OCI-LY1 (cell line): ENCODE results near the gene NUTM1.

Experiments
- H2AFZ ChIP-seq: fragments of 200-600 bp; sonication (generic), shearing (Covaris generic); 2 replicates; pipeline ENCODE4 v1.6.0; 2014; ENCODE audit warnings: antibody characterized with exemption, mild to moderate bottlenecking, low read length
- H3F3A ChIP-seq: fragments of 200-600 bp; sonication (generic), shearing (Covaris generic); 2 replicates; pipeline ENCODE4 v1.6.0; 2014; ENCODE audit warnings: mild to moderate bottlenecking, antibody characterized with exemption, low read length, moderate library complexity; ENCODE audit not compliant: insufficient read depth
- H3K27ac ChIP-seq: fragments of 200-600 bp; sonication (generic); 2 replicates; pipeline ENCODE4 v1.5.1; 2014; ENCODE audit warnings: low read length, mixed run types, mild to moderate bottlenecking, low read depth; ENCODE audit not compliant: poor library complexity, severe bottlenecking
- H3K27me3 ChIP-seq: fragments of 200-600 bp; sonication (generic); 2 replicates; pipeline ENCODE4 v1.6.0; 2014; ENCODE audit warnings: antibody characterized with exemption, mild to moderate bottlenecking, low read length, moderate library complexity; ENCODE audit not compliant: insufficient read depth
- H3K36me3 ChIP-seq: fragments of 200-600 bp; sonication (generic); 2 replicates; pipeline ENCODE4 v1.6.1; 2014; ENCODE audit warnings: mild to moderate bottlenecking, antibody characterized with exemption, low read length, moderate library complexity, mixed read lengths; ENCODE audit not compliant: insufficient read depth
- H3K4me1 ChIP-seq: fragments of 200-600 bp; sonication (generic); 2 replicates; pipeline ENCODE4 v1.5.1; 2014; ENCODE audit warnings: mild to moderate bottlenecking, low read length, moderate library complexity; ENCODE audit not compliant: insufficient read depth, severe bottlenecking
- H3K4me2 ChIP-seq: fragments of 200-600 bp; sonication (generic), shearing (Covaris generic); 2 replicates; pipeline ENCODE4 v1.6.1; 2014; ENCODE audit warnings: low read length
- H3K4me3 ChIP-seq: fragments of 200-600 bp; sonication (generic); 2 replicates; pipeline ENCODE4 v1.5.1; 2014; ENCODE audit warnings: low read length, low read depth, mild to moderate bottlenecking, mixed read lengths; ENCODE audit not compliant: poor library complexity, severe bottlenecking
- H3K79me2 ChIP-seq: fragments of 200-600 bp; shearing (Covaris generic); 2 replicates; pipeline ENCODE4 v1.6.1; 2016; ENCODE audit warnings: mixed run types, low read length, mixed read lengths; ENCODE audit not compliant: insufficient read depth
- H3K9ac ChIP-seq: fragments of 200-600 bp; sonication (generic), shearing (Covaris generic); 2 replicates; pipeline ENCODE4 v1.6.1; 2014; ENCODE audit warnings: mild to moderate bottlenecking, low read length, mixed read lengths
- H3K9me2 ChIP-seq: fragments of 200-600 bp; sonication (generic), shearing (Covaris generic); 2 replicates; pipeline ENCODE4 v1.6.1; 2014; ENCODE audit warnings: low read depth, mild to moderate bottlenecking, low read length, mixed read lengths
- H3K9me3 ChIP-seq: fragments of 200-600 bp; shearing (Covaris generic); 2 replicates; pipeline ENCODE4 v1.6.1; 2014; ENCODE audit warnings: low read length, mixed read lengths
- H4K20me1 ChIP-seq: fragments of 200-600 bp; sonication (generic), shearing (Covaris generic); 2 replicates; pipeline ENCODE4 v1.6.0; 2016; ENCODE audit warnings: mild to moderate bottlenecking, low read length; ENCODE audit not compliant: insufficient read depth
- EZH2 ChIP-seq: fragments of 200-600 bp; sonication (generic), shearing (Covaris generic); IDR thresholded peaks from 2 replicates; pipeline ENCODE4 v1.8.0; 2017; ENCODE audit warnings: borderline replicate concordance, mixed run types, mild to moderate bottlenecking, antibody characterized with exemption, low read length, moderate library complexity, mixed read lengths
- TF ChIP-seq, protein P1 (sequence below): fragments of 200-600 bp; sonication (generic), shearing (Covaris generic); IDR thresholded peaks from 2 replicates; pipeline ENCODE4 v1.5.1; 2017; ENCODE audit warnings: mild to moderate bottlenecking, antibody characterized with exemption, low read length, moderate library complexity, mixed read lengths

The NUTM1 gene

DNA sequence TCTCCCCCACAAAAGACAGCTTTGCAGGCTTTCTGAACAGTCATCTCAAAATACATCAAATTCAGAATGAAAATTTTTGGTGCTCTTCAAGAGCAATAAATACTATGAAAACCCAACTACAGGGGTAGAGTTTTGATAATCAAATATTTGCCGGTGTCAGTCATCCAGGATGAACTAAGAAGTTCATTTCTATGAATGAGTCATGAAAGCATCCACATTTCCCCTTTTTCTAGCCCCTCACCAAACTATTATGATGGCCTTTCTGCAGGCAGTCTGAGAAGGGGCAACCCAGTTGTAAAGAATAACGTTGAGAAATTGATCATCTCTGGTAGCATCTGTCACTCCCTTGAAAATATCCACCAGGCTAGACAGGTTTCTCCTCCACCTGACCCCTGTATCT, 27.0 kb downstream of the NUTM1 start:
- H3F3A ChIP-seq, result peaks cover 4% of the 10 kb centered on the region; the same call in 1 of the 2 replicates
- no peak overlapping the region for H3K27ac ChIP-seq
- H3K79me2 ChIP-seq, result no peaks in the 10 kb centered on the region
- no peak overlapping the region for H3K4me2 ChIP-seq
- no peak overlapping the region for H2AFZ ChIP-seq
- no peaks in the 10 kb centered on the region for H3K36me3 ChIP-seq
- H3K9ac ChIP-seq, result no peak overlapping the region
- TF ChIP-seq, protein P1, sequence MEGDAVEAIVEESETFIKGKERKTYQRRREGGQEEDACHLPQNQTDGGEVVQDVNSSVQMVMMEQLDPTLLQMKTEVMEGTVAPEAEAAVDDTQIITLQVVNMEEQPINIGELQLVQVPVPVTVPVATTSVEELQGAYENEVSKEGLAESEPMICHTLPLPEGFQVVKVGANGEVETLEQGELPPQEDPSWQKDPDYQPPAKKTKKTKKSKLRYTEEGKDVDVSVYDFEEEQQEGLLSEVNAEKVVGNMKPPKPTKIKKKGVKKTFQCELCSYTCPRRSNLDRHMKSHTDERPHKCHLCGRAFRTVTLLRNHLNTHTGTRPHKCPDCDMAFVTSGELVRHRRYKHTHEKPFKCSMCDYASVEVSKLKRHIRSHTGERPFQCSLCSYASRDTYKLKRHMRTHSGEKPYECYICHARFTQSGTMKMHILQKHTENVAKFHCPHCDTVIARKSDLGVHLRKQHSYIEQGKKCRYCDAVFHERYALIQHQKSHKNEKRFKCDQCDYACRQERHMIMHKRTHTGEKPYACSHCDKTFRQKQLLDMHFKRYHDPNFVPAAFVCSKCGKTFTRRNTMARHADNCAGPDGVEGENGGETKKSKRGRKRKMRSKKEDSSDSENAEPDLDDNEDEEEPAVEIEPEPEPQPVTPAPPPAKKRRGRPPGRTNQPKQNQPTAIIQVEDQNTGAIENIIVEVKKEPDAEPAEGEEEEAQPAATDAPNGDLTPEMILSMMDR, result no peak
- TF ChIP-seq EZH2, result no peak
- H3K9me3 ChIP-seq, result no peaks in the 10 kb centered on the region
- no peaks in the 10 kb centered on the region for H3K9me2 ChIP-seq
- H3K27me3 ChIP-seq, result no peaks in the 10 kb centered on the region; the same call in 1 of the 2 replicates
- H3K4me3 ChIP-seq, result no peak overlapping the region
- H4K20me1 ChIP-seq, result no peaks in the 10 kb centered on the region
- peaks cover 19% of the 10 kb centered on the region for H3K4me1 ChIP-seq

DNA sequence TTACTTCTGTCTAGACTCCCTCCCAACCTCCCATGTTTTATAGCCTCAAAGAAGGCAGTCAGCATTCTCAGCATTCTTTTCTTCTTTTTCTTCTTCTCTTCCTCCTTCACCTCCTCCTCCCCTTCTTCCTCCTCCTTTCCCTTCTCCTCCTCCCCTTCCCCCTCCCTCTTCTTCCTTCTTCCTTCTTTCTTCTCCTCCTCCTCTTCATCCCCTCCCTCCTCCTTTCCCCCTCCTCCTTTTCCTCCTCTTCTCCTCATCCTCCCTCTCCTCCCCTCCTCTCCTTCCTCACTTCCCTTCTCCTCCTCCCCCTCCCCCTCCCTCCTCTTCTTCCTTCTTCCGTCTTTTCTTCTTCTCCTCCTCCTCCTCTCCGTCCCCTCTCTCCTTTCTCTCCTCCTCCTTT, 27.5 kb downstream of the NUTM1 start:
- H3K4me2 ChIP-seq, result no peak overlapping the region
- H4K20me1 ChIP-seq, result no peaks in the 10 kb centered on the region
- peaks cover 15% of the 10 kb centered on the region for H3K4me1 ChIP-seq

DNA sequence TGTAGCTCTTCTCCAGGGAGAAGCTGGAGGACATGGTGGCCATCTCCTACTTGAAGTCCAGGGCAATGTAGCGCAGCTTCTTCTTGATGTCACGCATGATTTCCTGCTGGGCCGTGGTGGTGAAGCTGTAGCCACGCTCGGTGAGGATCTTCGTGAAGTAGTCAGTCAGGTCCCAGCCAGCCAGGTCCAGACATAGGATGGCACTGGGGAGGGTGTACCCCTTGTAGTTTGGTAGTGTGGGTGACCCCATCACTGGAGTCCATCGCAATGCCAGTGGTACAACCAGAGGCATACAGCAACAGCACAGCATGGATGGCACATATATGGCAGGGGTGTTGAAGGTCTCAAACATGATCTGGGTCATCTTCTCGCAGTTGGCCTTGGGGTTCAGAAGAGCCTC, 30.8 kb downstream of the NUTM1 start:
- Histone ChIP-seq H3K9ac (no peak overlapping the region), H3K27me3 (no peaks in the 10 kb centered on the region; the same call in 1 of the 2 replicates), H2AFZ (no peak overlapping the region), H4K20me1 (no peaks in the 10 kb centered on the region), H3K4me3 (no peak overlapping the region), H3K9me3 (no peaks in the 10 kb centered on the region), H3K9me2 (no peaks in the 10 kb centered on the region), H3K79me2 (no peaks in the 10 kb centered on the region), H3K4me2 (no peak overlapping the region), H3K4me1 (no peaks in the 10 kb centered on the region), H3F3A (peaks cover 4% of the 10 kb centered on the region; the same call in 1 of the 2 replicates), H3K36me3 (no peaks in the 10 kb centered on the region), H3K27ac (no peak overlapping the region)
- TF ChIP-seq, protein P1, result no peak
- no peak for TF ChIP-seq EZH2

More for the DNA sequence above, 27.5 kb downstream of the NUTM1 start:
- H3K4me3 ChIP-seq, result no peak overlapping the region
- H3K79me2 ChIP-seq, result no peaks in the 10 kb centered on the region
- H3K36me3 ChIP-seq, result no peaks in the 10 kb centered on the region
- TF ChIP-seq EZH2, result no peak
- TF ChIP-seq, protein P1, result no peak
- no peaks in the 10 kb centered on the region; the same call in 1 of the 2 replicates for H3K27me3 ChIP-seq
- H3K9ac ChIP-seq, result no peak overlapping the region
- no peaks in the 10 kb centered on the region for H3K9me2 ChIP-seq
- H3F3A ChIP-seq, result peaks cover 4% of the 10 kb centered on the region; the same call in 1 of the 2 replicates
- H3K27ac ChIP-seq, result no peak overlapping the region
- H3K9me3 ChIP-seq, result no peaks in the 10 kb centered on the region
- no peak overlapping the region for H2AFZ ChIP-seq
